Heart left ventricle (tissue), 13 donors: ENCODE data around the gene TYROBP.

Source experiments
- POLR2A ChIP-seq, 2 donors: fragments of 450-650 bp; IDR thresholded peaks; one replicate each; pipeline ENCODE4 v1.6.1; 2017; ENCODE audit warnings: antibody characterized with exemption in 2 of 2, mild to moderate bottlenecking in 2 of 2, moderate library complexity in 2 of 2
- TF ChIP-seq, protein P1 (sequence below), 12 donors: fragments of 200-600 bp; sonication (generic) in 4 of 12; IDR thresholded peaks; one replicate each; pipeline versions ENCODE4 v1.5.0 to v1.8.0; 2018 to 2022; ENCODE audit warnings: antibody characterized with exemption in 12 of 12, mild to moderate bottlenecking in 5 of 12
- donor health status: ischemic (EF 13 %, LVEDD 7.1; RV severe dilation, severe dysfunction).
- donor health status: DM: no; HTN: yes; CAD: no.
- donor health status: DM: no; HTN: no; CAD: no.
- donor health status: ischemic (EF 25% LVEDD 6.9; RV normal size, moderate dysfunction).
- donor health status: ischemic (EF 25% LVEDD 5.7; RV mildly dilated, moderate dysfunction).
- donor health status: ischemic (EF 35%, LVEDD 5.7; RV mildly dilated, moderate dysfunction).
- donor health status: nonischemic (EF 11% LVEDD 7.7; RV severe dilation, severe dysfunction).
- donor health status: DM: yes; HTN: yes; CAD: no.
- donor health status: PGD.
- donor health status: ischemic (EF 29% LVEDD 5.4; RV normal size, mild dysfunction).
- donor health status: nonischemic (EF 23%, LVEDD 6.1; RV moderate dilation, normal function).

DNA sequence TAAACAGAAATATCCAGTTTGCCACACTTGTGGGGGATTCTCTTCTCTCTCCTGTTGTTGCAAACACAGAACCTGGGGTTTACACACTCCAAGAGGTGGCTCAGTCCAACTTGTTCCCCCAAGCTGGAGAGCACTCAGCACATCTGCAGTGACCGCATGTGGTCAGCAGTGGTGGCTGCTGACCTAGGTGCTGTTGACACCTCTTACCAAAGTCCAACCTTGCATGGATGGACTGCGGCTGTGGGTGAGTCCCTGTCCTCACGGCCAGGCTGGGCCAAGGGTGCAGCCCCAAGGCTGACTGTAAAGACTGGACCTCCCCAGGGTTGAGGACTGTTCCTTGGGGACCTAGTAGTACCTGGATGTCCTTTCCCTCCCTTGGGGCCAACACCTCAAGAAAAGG lies 34.1 kb upstream of the TYROBP start:
- TF ChIP-seq, protein P1, sequence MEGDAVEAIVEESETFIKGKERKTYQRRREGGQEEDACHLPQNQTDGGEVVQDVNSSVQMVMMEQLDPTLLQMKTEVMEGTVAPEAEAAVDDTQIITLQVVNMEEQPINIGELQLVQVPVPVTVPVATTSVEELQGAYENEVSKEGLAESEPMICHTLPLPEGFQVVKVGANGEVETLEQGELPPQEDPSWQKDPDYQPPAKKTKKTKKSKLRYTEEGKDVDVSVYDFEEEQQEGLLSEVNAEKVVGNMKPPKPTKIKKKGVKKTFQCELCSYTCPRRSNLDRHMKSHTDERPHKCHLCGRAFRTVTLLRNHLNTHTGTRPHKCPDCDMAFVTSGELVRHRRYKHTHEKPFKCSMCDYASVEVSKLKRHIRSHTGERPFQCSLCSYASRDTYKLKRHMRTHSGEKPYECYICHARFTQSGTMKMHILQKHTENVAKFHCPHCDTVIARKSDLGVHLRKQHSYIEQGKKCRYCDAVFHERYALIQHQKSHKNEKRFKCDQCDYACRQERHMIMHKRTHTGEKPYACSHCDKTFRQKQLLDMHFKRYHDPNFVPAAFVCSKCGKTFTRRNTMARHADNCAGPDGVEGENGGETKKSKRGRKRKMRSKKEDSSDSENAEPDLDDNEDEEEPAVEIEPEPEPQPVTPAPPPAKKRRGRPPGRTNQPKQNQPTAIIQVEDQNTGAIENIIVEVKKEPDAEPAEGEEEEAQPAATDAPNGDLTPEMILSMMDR (IDR thresholded peaks at IDR 0.05): no peak
- TF ChIP-seq POLR2A (IDR thresholded peaks at IDR 0.05): no peak
